GF-D8 (cell line): Measurements from ENCODE around the gene GPR50.

Experiments used
- DNase-seq: peaks from one replicate; lab custom pipeline; 2025; lab: John Stamatoyannopoulos, UW

Gene GPR50

GRCh38 chrX:151176231-151176750 lies at the start of gene GPR50:
GPR50 (plus strand) TSS chrX:151176584; CDS start chrX:151176722, 138 bp downstream.
- DNase-seq: no peak

- DNase-seq: no peak
Observed at GRCh38 chrX:151132531-151132930, 43.9 kb upstream of the GPR50 start.

- DNase-seq: peak; percentile 1
Observed at GRCh38 chrX:151151665-151152267, 24.6 kb upstream of the GPR50 start.

- no peak for DNase-seq
Observed at GRCh38 chrX:151153086-151153485, 23.3 kb upstream of the GPR50 start.

- no peak for DNase-seq
Observed at GRCh38 chrX:151153667-151154066, 22.7 kb upstream of the GPR50 start.

GRCh38 chrX:151155234-151155633 lies 21.1 kb upstream of the GPR50 start:
- no peak for DNase-seq

GRCh38 chrX:151161690-151162089 lies 14.7 kb upstream of the GPR50 start:
- no peak for DNase-seq

- no peak for DNase-seq
Observed at GRCh38 chrX:151167791-151168345, 8.5 kb upstream of the GPR50 start.

- no peak for DNase-seq
Observed at GRCh38 chrX:151169783-151170182, 6.6 kb upstream of the GPR50 start.

- no peak for DNase-seq
Observed at GRCh38 chrX:151174581-151175282, 1.7 kb upstream of the GPR50 start.

- DNase-seq: no peak
Observed at GRCh38 chrX:151175283-151176062, 911 bp upstream of the GPR50 start.

GRCh38 chrX:151177141-151178027 lies 1.0 kb downstream of the GPR50 start:
- no peak for DNase-seq

GRCh38 chrX:151178746-151179145 lies 2.4 kb downstream of the GPR50 start:
- DNase-seq: no peak

GRCh38 chrX:151180400-151180799 lies 4.0 kb downstream of the GPR50 start:
- DNase-seq: no peak

- no peak for DNase-seq
Observed at GRCh38 chrX:151181088-151181487, 4.7 kb downstream of the GPR50 start.

- DNase-seq: no peak
Observed at GRCh38 chrX:151183233-151183753, 6.9 kb downstream of the GPR50 start.

GRCh38 chrX:151183912-151184565 lies 7.7 kb downstream of the GPR50 start:
- no peak for DNase-seq

GRCh38 chrX:151184705-151185104 lies 8.3 kb downstream of the GPR50 start:
- no peak for DNase-seq

GRCh38 chrX:151206871-151207270 lies 30.5 kb downstream of the GPR50 start:
- DNase-seq: no peak

GRCh38 chrX:151225843-151226242 lies 49.5 kb downstream of the GPR50 start:
- DNase-seq: no peak

GRCh38 chrX:151226941-151227340 lies 50.6 kb downstream of the GPR50 start:
- no peak for DNase-seq
